Measurements from ENCODE around the gene TMEM109.

GRCh38 chr11:60964801-60965200, 50.8 kb downstream of the TMEM109 start:
- TF ChIP-seq POLR2AphosphoS5 (IDR thresholded peaks at IDR 0.05), result no peak
- TF ChIP-seq, protein P1, sequence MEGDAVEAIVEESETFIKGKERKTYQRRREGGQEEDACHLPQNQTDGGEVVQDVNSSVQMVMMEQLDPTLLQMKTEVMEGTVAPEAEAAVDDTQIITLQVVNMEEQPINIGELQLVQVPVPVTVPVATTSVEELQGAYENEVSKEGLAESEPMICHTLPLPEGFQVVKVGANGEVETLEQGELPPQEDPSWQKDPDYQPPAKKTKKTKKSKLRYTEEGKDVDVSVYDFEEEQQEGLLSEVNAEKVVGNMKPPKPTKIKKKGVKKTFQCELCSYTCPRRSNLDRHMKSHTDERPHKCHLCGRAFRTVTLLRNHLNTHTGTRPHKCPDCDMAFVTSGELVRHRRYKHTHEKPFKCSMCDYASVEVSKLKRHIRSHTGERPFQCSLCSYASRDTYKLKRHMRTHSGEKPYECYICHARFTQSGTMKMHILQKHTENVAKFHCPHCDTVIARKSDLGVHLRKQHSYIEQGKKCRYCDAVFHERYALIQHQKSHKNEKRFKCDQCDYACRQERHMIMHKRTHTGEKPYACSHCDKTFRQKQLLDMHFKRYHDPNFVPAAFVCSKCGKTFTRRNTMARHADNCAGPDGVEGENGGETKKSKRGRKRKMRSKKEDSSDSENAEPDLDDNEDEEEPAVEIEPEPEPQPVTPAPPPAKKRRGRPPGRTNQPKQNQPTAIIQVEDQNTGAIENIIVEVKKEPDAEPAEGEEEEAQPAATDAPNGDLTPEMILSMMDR (IDR thresholded peaks at IDR 0.05), result no peak
- TF ChIP-seq POLR2A (IDR thresholded peaks at IDR 0.05), result no peak
